ENCODE measurements around the gene GPR18. TPM values are rescaled to one million over a fixed set of nuclear protein-coding genes. Genes with fewer than 3 reads are reported as not detected.
"Not testable (repeated sequence)": the region's sequence is repeated elsewhere in the genome, so short reads cannot be mapped to it uniquely, and the experiment has no call there.

GPR18 gene
- total and polyA plus RNA-seq, 8 donors, result 0.17 to 0.65 (median 0.46) TPM; not detected in 1

GRCh38 chr13:99211421-99212035 is 46.7 kb downstream of the GPR18 start:
- Histone ChIP-seq H3K9me3 (no peaks in the 10 kb centered on the region), H3K36me3 (peaks cover 0 to 3% of the 10 kb centered on the region in 2 donors), H3K27me3 (no peaks in the 10 kb centered on the region), H3K27ac (no peak overlapping the region), H3K4me3 (no peak overlapping the region), H3K4me1 (peaks cover 0 to 4% of the 10 kb centered on the region in 2 donors)
- intact Hi-C loops (cut with DNase I), result no loop called here
- ATAC-seq, result no peak
- TF ChIP-seq, protein P1, sequence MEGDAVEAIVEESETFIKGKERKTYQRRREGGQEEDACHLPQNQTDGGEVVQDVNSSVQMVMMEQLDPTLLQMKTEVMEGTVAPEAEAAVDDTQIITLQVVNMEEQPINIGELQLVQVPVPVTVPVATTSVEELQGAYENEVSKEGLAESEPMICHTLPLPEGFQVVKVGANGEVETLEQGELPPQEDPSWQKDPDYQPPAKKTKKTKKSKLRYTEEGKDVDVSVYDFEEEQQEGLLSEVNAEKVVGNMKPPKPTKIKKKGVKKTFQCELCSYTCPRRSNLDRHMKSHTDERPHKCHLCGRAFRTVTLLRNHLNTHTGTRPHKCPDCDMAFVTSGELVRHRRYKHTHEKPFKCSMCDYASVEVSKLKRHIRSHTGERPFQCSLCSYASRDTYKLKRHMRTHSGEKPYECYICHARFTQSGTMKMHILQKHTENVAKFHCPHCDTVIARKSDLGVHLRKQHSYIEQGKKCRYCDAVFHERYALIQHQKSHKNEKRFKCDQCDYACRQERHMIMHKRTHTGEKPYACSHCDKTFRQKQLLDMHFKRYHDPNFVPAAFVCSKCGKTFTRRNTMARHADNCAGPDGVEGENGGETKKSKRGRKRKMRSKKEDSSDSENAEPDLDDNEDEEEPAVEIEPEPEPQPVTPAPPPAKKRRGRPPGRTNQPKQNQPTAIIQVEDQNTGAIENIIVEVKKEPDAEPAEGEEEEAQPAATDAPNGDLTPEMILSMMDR (IDR thresholded peaks at IDR 0.05), result no peak
- no peak for DNase-seq

DNA sequence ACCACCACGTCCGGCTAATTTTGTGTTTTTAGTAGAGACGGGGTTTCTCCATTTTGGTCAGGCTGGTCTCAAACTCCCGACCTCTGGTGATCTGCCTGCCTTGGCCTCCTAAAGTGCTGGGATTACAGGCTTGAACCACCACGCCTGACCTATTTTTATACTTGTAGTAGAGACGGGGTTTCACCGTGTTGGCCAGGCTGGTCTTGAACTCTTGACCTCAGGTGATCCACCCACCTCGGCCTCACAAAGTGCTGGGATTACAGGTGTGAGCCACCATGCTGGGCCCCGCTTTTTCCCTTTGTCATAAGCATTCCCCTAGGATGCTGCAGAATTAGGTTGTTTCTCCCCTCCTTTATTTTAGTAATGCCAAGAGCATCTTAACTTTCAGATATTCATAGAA is 47.6 kb downstream of the GPR18 start:
- ATAC-seq; H3K4me3 ChIP-seq; H3K27me3 ChIP-seq; H3K27ac ChIP-seq; intact Hi-C loops (cut with DNase I); H3K36me3 ChIP-seq; H3K4me1 ChIP-seq; H3K9me3 ChIP-seq; DNase-seq: not testable (repeated sequence)

GRCh38 chr13:99208845-99209527 is 49.2 kb downstream of the GPR18 start:
- Histone ChIP-seq H3K27me3 (no peaks in the 10 kb centered on the region), H3K27ac (no peak overlapping the region), H3K4me3 (no peak overlapping the region), H3K36me3 (no peaks in the 10 kb centered on the region), H3K9me3 (no peaks in the 10 kb centered on the region), H3K4me1 (peaks cover 0 to 12% of the 10 kb centered on the region in 2 donors)
- DNase-seq (no peak), ATAC-seq (no peak)
- intact Hi-C loops (cut with DNase I), result no loop called here
- TF ChIP-seq, protein P1 (IDR thresholded peaks at IDR 0.05), result no peak

DNA sequence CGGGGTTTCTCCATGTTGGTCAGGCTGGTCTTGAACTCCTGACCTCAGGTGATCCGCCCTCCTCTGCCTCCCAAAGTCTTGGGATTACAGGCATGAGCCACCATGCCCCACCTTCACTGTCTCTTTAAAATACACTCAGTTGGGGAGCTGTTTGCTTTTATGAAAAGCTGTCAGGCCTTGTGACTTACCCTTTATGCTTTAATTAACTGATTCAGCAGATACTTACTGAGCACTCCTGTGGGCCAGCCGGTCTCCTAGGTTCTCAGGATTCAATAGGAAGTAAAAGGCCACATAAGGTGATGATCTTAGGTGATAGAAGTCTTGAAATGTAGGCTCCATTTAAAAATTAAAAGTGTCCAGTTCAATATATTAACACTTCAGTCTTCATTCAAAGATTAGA is 50.0 kb downstream of the GPR18 start:
- Histone ChIP-seq H3K36me3 (no peaks in the 10 kb centered on the region), H3K4me1 (peaks cover 4 to 20% of the 10 kb centered on the region in 2 donors), H3K4me3 (no peak overlapping the region), H3K27ac (no peak overlapping the region), H3K9me3 (no peaks in the 10 kb centered on the region), H3K27me3 (no peaks in the 10 kb centered on the region)
- TF ChIP-seq, protein P1 (IDR thresholded peaks at IDR 0.05), result no peak
- ATAC-seq (no peak), DNase-seq (no peak)
- intact Hi-C loops (cut with DNase I), result no loop called here

DNA sequence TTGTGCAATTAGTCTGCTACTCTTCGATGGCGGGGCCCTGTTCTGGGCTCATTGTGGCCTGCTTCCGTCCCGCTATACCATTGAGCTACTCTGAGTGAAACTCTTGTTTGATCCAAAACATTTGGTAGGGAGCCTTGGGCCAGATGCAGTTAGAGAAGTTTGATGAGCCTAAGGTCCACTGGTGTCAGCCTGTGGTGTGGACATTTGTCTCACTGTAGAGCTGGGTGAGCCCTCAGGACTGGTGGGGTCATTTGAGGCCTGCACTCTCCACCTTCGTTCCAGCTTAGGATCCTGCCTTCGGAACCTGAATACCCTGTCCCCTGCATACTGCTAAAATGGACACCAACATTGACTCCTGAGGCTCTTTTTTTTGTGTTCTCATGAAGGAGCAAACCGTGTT is 50.7 kb downstream of the GPR18 start:
- no peak for DNase-seq
- Histone ChIP-seq H3K36me3 (no peaks in the 10 kb centered on the region), H3K9me3 (no peaks in the 10 kb centered on the region), H3K4me3 (no peak overlapping the region), H3K27ac (no peak overlapping the region), H3K27me3 (no peaks in the 10 kb centered on the region), H3K4me1 (peaks cover 7 to 26% of the 10 kb centered on the region in 2 donors)
- intact Hi-C loops (cut with DNase I), result no loop called here
- ATAC-seq, result no peak
- TF ChIP-seq, protein P1 (IDR thresholded peaks at IDR 0.05), result no peak

Data from left lung (tissue), 10 donors.